SK-N-SH (cell line): Measurements from ENCODE around the gene NR2C2.

Source experiments
- CTCF ChIP-seq: fragments of 200-600 bp; sonication (generic); IDR thresholded peaks from 2 replicates; pipeline ENCODE4 v1.6.1; 2017; ENCODE audit warnings: antibody characterized with exemption, mild to moderate bottlenecking, moderate library complexity
- EP300 ChIP-seq, 2 experiments: IDR thresholded peaks; 2 replicates each; pipeline versions ENCODE4 v1.4.0 to v1.6.1; 2012; ENCODE audit warnings: borderline replicate concordance in 1 of 2, low read depth in 1 of 2, low read length in 1 of 2
- FOSL2 ChIP-seq: IDR thresholded peaks from 2 replicates; pipeline ENCODE4 v1.4.0; 2012; ENCODE audit warnings: low read depth, mild to moderate bottlenecking, moderate library complexity, borderline replicate concordance
- JUND ChIP-seq: IDR thresholded peaks from 2 replicates; pipeline ENCODE4 v1.4.0; 2012
- MXI1 ChIP-seq: IDR thresholded peaks from 2 replicates; pipeline ENCODE4 v1.6.1; 2012; ENCODE audit warnings: mild to moderate bottlenecking, low read depth, low read length, improper control_type of control experiment
- NRF1 ChIP-seq: IDR thresholded peaks from 2 replicates; pipeline ENCODE4 v1.6.1; 2012; ENCODE audit warnings: low read depth, mild to moderate bottlenecking, low read length
- RAD21 ChIP-seq: IDR thresholded peaks from 2 replicates; pipeline ENCODE4 v1.6.1; 2012; ENCODE audit warnings: mild to moderate bottlenecking, low read length
- RXRA ChIP-seq: IDR thresholded peaks from 2 replicates; pipeline ENCODE4 v1.4.0; 2012; ENCODE audit warnings: low read depth, mild to moderate bottlenecking, borderline replicate concordance
- USF2 ChIP-seq: fragments of 150-350 bp; IDR thresholded peaks from 2 replicates; pipeline ENCODE4 v1.6.1; 2017; ENCODE audit warnings: antibody characterized with exemption, low read length, low read depth, borderline replicate concordance

- TF ChIP-seq CTCF (no peak), JUND (no peak), FOSL2 (no peak), NRF1 (no peak), RXRA (no peak), EP300 (IDR thresholded peaks at IDR 0.05; ENCODE audit: borderline replicate concordance in 1 of 2, low read depth in 1 of 2, low read length in 1 of 2) (no peak), RAD21 (no peak), MXI1 (no peak), USF2 (no peak)
Observed at GRCh38 chr3:14997941-14998340, 50.6 kb downstream of the NR2C2 start.
